ENCODE measurements around the gene ZNF365. TPM values are rescaled to one million over a fixed set of nuclear protein-coding genes. Genes with fewer than 3 reads are reported as not detected.

Gene ZNF365
- total RNA-seq, 1 donor from 2014 or later, result 0.26 TPM

DNA sequence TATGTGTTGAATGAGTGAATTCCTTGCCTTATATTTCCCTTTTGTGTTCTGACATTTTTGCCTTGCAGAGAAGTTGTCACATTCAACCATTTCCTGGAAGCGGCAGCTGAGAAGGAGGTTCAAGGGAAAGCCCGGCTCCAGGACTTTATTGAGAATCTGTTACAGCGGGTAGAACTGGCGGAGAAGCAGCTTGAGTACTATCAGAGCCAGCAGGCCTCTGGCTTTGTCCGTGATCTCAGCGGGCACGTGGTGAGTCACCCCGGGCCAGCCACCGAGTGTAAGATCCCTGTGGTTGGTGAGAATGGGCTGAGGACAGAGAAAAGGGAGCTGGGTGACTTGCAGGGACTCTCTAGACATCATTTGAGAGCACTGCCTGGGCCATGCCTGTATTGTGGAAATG lies 14.2 kb downstream of the ZNF365 start:
- Mint-ChIP-seq H3K9me3 (no peaks in the 10 kb centered on the region), H3K4me3 (no peak overlapping the region), H3K27me3 (ENCODE audit: insufficient read depth, low read depth) (no peaks in the 10 kb centered on the region), H3K36me3 (no peaks in the 10 kb centered on the region), H3K4me1 (no peaks in the 10 kb centered on the region), H3K27ac (no peak overlapping the region)
- H2AFZ ChIP-seq (replicated peaks), result no peak overlapping the region
- no peaks in the 10 kb centered on the region for H3K9me3 ChIP-seq (ENCODE audit: low read depth)
- TF ChIP-seq, protein P1, sequence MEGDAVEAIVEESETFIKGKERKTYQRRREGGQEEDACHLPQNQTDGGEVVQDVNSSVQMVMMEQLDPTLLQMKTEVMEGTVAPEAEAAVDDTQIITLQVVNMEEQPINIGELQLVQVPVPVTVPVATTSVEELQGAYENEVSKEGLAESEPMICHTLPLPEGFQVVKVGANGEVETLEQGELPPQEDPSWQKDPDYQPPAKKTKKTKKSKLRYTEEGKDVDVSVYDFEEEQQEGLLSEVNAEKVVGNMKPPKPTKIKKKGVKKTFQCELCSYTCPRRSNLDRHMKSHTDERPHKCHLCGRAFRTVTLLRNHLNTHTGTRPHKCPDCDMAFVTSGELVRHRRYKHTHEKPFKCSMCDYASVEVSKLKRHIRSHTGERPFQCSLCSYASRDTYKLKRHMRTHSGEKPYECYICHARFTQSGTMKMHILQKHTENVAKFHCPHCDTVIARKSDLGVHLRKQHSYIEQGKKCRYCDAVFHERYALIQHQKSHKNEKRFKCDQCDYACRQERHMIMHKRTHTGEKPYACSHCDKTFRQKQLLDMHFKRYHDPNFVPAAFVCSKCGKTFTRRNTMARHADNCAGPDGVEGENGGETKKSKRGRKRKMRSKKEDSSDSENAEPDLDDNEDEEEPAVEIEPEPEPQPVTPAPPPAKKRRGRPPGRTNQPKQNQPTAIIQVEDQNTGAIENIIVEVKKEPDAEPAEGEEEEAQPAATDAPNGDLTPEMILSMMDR (IDR thresholded peaks at IDR 0.05), result no peak
- no peak for TF ChIP-seq EZH2phosphoT487 (IDR thresholded peaks at IDR 0.05)
- TF ChIP-seq EZH2 (IDR thresholded peaks at IDR 0.05), result no peak
- no peak overlapping the region for H3K4me2 ChIP-seq
- no peak overlapping the region for H3K4me3 ChIP-seq
- no peaks in the 10 kb centered on the region for H3K27me3 ChIP-seq
- no peaks in the 10 kb centered on the region for H4K20me1 ChIP-seq (ENCODE audit: low read depth)
- no peak for DNase-seq (ENCODE audit: low spot score)
- no peak overlapping the region for H3K9ac ChIP-seq
- H3K79me2 ChIP-seq (ENCODE audit: low read depth), result no peaks in the 10 kb centered on the region
- H3K4me1 ChIP-seq, result no peaks in the 10 kb centered on the region
- no peak overlapping the region for H3K27ac ChIP-seq
- H3K36me3 ChIP-seq, result no peaks in the 10 kb centered on the region
- no peaks in the 10 kb centered on the region for H3F3A ChIP-seq (ENCODE audit: low read depth)

DNA sequence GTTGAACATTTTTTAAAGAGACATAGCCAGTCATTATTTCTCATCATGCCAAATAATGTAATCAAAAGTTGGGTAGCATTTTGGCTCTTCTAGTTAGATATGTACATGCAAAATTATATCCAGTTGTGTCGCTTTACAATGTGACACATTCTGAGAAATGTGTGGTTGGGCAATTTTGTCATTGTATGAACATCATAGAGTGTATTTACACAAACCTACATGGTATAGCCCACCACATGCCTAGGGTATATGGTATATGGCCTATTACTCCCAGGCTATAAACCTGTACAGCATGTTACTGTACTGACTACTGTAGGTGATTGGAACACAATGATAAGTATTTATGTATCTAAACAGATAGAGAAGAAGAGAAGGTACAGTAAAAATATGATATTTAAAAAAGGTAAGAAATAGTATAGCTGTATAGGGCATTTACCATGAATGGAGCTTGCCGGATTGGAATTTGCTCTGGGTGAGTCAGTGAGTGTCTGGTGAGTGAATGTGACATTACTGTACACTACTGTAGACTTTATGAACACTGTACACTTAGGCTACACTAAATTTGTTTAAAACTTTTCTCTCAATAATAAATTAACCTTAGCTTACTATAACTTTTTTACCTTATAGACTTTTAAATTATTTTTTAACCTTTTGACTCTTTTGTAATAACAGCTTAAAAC lies 16.5 kb downstream of the ZNF365 start:
- Histone ChIP-seq H3K36me3 (no peaks in the 10 kb centered on the region), H3K27ac (no peak overlapping the region), H3K9me3 (ENCODE audit: low read depth) (no peaks in the 10 kb centered on the region), H3K27me3 (no peaks in the 10 kb centered on the region), H3K4me2 (no peak overlapping the region), H3K4me1 (peaks cover 3% of the 10 kb centered on the region), H3K9ac (no peak overlapping the region), H2AFZ (replicated peaks) (no peak overlapping the region), H3K79me2 (ENCODE audit: low read depth) (no peaks in the 10 kb centered on the region), H4K20me1 (ENCODE audit: low read depth) (no peaks in the 10 kb centered on the region), H3K4me3 (no peak overlapping the region), H3F3A (ENCODE audit: low read depth) (no peaks in the 10 kb centered on the region)
- no peaks in the 10 kb centered on the region for H3K27me3 Mint-ChIP-seq (ENCODE audit: insufficient read depth, low read depth)
- H3K4me1 Mint-ChIP-seq, result no peaks in the 10 kb centered on the region
- H3K4me3 Mint-ChIP-seq, result no peak overlapping the region
- no peak overlapping the region for H3K27ac Mint-ChIP-seq
- H3K36me3 Mint-ChIP-seq, result no peaks in the 10 kb centered on the region
- no peaks in the 10 kb centered on the region for H3K9me3 Mint-ChIP-seq
- TF ChIP-seq EZH2phosphoT487 (IDR thresholded peaks at IDR 0.05) (no peak), EZH2 (IDR thresholded peaks at IDR 0.05) (no peak)
- TF ChIP-seq, protein P1 (IDR thresholded peaks at IDR 0.05), result no peak
- no peak for DNase-seq (ENCODE audit: low spot score)

DNA sequence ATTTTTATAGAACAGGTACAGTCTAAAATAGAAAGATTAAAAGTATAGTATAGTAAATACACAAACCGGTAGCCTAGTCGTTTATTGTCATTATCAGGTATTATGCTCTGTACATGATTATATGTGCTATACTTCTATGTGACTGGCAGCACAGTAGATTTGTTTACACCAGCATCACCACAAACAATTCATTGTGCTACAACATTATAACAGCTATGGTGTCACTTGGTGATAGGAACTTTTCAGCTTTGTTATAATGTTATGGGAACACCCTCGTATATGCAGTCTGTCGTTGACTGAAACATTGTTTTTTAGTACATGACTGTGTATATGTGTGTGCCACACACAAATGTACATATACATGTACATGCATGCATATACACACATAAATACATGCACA lies 19.1 kb downstream of the ZNF365 start:
- no peaks in the 10 kb centered on the region for H3K79me2 ChIP-seq (ENCODE audit: low read depth)
- no peaks in the 10 kb centered on the region for H4K20me1 ChIP-seq (ENCODE audit: low read depth)
- no peak overlapping the region for H3K9ac ChIP-seq
- peaks cover 3% of the 10 kb centered on the region for H3K4me1 ChIP-seq
- no peaks in the 10 kb centered on the region for H3K4me1 Mint-ChIP-seq
- no peak overlapping the region for H3K27ac Mint-ChIP-seq
- no peaks in the 10 kb centered on the region for H3K36me3 ChIP-seq
- no peak overlapping the region for H2AFZ ChIP-seq (replicated peaks)
- no peaks in the 10 kb centered on the region for H3F3A ChIP-seq (ENCODE audit: low read depth)
- no peak overlapping the region for H3K4me2 ChIP-seq
- no peaks in the 10 kb centered on the region for H3K9me3 ChIP-seq (ENCODE audit: low read depth)
- H3K9me3 Mint-ChIP-seq, result no peaks in the 10 kb centered on the region
- no peaks in the 10 kb centered on the region for H3K36me3 Mint-ChIP-seq
- no peak for DNase-seq (ENCODE audit: low spot score)
- no peaks in the 10 kb centered on the region for H3K27me3 ChIP-seq
- no peak overlapping the region for H3K4me3 Mint-ChIP-seq
- TF ChIP-seq EZH2phosphoT487 (IDR thresholded peaks at IDR 0.05), result no peak
- TF ChIP-seq EZH2 (IDR thresholded peaks at IDR 0.05), result no peak
- TF ChIP-seq, protein P1 (IDR thresholded peaks at IDR 0.05), result no peak
- no peak overlapping the region for H3K4me3 ChIP-seq
- H3K27me3 Mint-ChIP-seq (ENCODE audit: insufficient read depth, low read depth), result no peaks in the 10 kb centered on the region
- no peak overlapping the region for H3K27ac ChIP-seq
